Activated CD8-positive, alpha-beta T cell treated with anti-CD3 and anti-CD28 coated beads for 36 hours (primary cell): Measurements from ENCODE around the gene PTGER1. TPM values are rescaled to one million over a fixed set of nuclear protein-coding genes. Genes with fewer than 3 reads are reported as not detected.

ENCODE experiments used
- ATAC-seq: fragments of 200-7000 bp; cut with Tn5 transposase; one replicate; pipeline ENCODE4 v1.10.0; 2021; ENCODE audit warnings: mild to moderate bottlenecking, moderate library complexity
- CTCF ChIA-PET: fragments of 350-600 bp; sonication (Branson Sonifier 250); formaldehyde crosslinking; loops from one replicate; lab custom pipeline; 2021; ENCODE audit warnings: antibody characterized with exemption; lab: Charles Lee
- POLR2A ChIA-PET: fragments of 350-600 bp; sonication (Branson Sonifier 250); formaldehyde crosslinking; loops from one replicate; lab custom pipeline; 2021; ENCODE audit warnings: antibody characterized with exemption; lab: Charles Lee
- DNase-seq: peaks from one replicate; pipeline ENCODE4 v3.0.0-alpha.2; 2020
- H3K27ac Mint-ChIP-seq: one replicate; pipeline ENCODE4 v1.8.0; 2021; ENCODE audit warnings: mild to moderate bottlenecking, mixed read lengths
- H3K27me3 Mint-ChIP-seq: one replicate; pipeline ENCODE4 v1.8.0; 2021; ENCODE audit warnings: mixed read lengths
- H3K36me3 Mint-ChIP-seq: one replicate; pipeline ENCODE4 v1.8.0; 2021; ENCODE audit warnings: low read depth, mixed read lengths
- H3K4me1 Mint-ChIP-seq: one replicate; pipeline ENCODE4 v1.8.0; 2021; ENCODE audit warnings: low read depth, mixed read lengths
- H3K4me3 Mint-ChIP-seq: one replicate; pipeline ENCODE4 v1.8.0; 2021; ENCODE audit warnings: mild to moderate bottlenecking, moderate library complexity, mixed read lengths
- H3K9me3 Mint-ChIP-seq: one replicate; pipeline ENCODE4 v1.8.0; 2021; ENCODE audit warnings: mixed read lengths
- CTCF ChIP-seq: fragments of 200-600 bp; IDR thresholded peaks from one replicate; pipeline ENCODE4 v1.8.0; 2022; ENCODE audit warnings: antibody characterized with exemption, mild to moderate bottlenecking
- intact Hi-C: fragments of 100-400 bp; cut with micrococcal nuclease; formaldehyde crosslinking; loops from one replicate; pipeline ENCODE4 v1.10.0; 2022
- total RNA-seq, 2 experiments: library from RNA; stranded (reverse); gene quantifications; one replicate each; pipeline ENCODE4 v1.2.3, GENCODE V29; 2021

PTGER1 gene
- total RNA-seq, 2 experiments from 2014 or later: 0.43 TPM

- Mint-ChIP-seq H3K27ac (no peak overlapping the region), H3K4me3 (no peak overlapping the region), H3K36me3 (peaks cover 3% of the 10 kb centered on the region), H3K9me3 (no peaks in the 10 kb centered on the region), H3K4me1 (peaks cover 18% of the 10 kb centered on the region), H3K27me3 (no peaks in the 10 kb centered on the region)
- no peak for DNase-seq
- ATAC-seq: no peak
- intact Hi-C loops: no loop called here
- TF ChIP-seq CTCF: no peak
- ChIA-PET CTCF (interaction anchor here (1.0 to 2.9 kb wide), 4 partner anchors 13 to 64 kb away, joined by 3 to 20 read pairs (median 4); no protein-coding TSS in a partner anchor), POLR2A (interaction anchor here (1.1 kb wide), 1 partner anchor 10 kb away, joined by 3 read pairs; no protein-coding TSS in a partner anchor)
Measured at GRCh38 chr19:14492756-14493337, 17.7 kb upstream of the PTGER1 start.

- ChIA-PET POLR2A (no interaction called here), CTCF (interaction anchor here (0.9 to 5.9 kb wide), 6 partner anchors 8 to 351 kb away, joined by 3 to 41 read pairs (median 6); partner anchors contain the start of genes ASF1B and PKN1)
- no peak overlapping the region for H3K27ac Mint-ChIP-seq
- ATAC-seq: no peak
- no peak overlapping the region for H3K4me3 Mint-ChIP-seq
- H3K36me3 Mint-ChIP-seq: peaks cover 6% of the 10 kb centered on the region
- H3K27me3 Mint-ChIP-seq: no peaks in the 10 kb centered on the region
- intact Hi-C loops: no loop called here
- H3K9me3 Mint-ChIP-seq: no peaks in the 10 kb centered on the region
- TF ChIP-seq CTCF: no peak
- H3K4me1 Mint-ChIP-seq: peaks cover 3% of the 10 kb centered on the region
- DNase-seq: no peak
Measured at GRCh38 chr19:14487370-14488125, 12.4 kb upstream of the PTGER1 start.

DNA sequence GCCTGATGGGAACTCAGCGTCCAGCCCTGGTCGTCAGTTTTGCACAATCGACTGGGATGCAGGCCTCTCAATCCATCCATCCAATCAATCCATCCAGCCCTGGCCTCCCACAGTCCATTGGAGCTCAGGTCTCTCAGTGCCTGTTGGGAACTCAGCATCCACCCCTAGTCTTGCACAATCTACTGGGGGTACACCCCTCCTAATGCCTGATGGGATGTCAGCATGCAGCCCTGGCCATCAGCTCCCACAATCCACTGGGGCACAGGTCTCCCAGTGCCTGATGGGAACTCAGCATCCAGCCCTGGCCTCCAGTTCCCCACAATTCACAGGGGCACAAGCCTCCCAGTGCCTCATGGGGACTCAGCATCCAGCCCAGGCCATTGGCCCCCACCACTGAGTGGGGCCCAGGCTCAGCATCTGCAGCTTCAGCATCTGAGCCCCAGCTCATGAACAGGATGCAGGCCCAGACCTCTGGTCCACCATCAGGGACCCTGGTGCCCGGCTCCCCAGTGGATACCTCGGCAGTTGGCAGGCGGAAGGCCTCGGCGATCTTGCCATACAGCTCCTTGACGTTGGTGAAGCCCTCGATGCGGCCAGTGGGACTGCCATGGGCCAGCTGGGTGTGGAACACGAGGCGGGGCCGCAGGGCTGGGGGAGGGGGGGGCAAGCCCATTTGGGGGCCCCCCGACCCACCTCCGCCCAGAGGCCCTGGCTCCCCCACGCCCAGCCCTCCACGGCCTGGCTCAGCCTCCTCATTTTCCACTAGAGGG, 7.2 kb upstream of the PTGER1 start:
- CTCF ChIA-PET: interaction anchor here (4.0 kb wide), 2 partner anchors 15 to 54 kb away, joined by 24 to 37 read pairs; partner anchors contain the start of gene GIPC1
- Mint-ChIP-seq H3K36me3 (peaks cover 3% of the 10 kb centered on the region), H3K4me1 (peaks cover 5% of the 10 kb centered on the region), H3K27ac (no peak overlapping the region), H3K4me3 (no peak overlapping the region), H3K9me3 (no peaks in the 10 kb centered on the region), H3K27me3 (no peaks in the 10 kb centered on the region)
- no peak for TF ChIP-seq CTCF
- ATAC-seq: no peak
- no peak for DNase-seq
- intact Hi-C loops: no loop called here
- POLR2A ChIA-PET: interaction anchor here (0.7 to 1.5 kb wide), 2 partner anchors 10 kb away, joined by 3 read pairs; no protein-coding TSS in a partner anchor

DNA sequence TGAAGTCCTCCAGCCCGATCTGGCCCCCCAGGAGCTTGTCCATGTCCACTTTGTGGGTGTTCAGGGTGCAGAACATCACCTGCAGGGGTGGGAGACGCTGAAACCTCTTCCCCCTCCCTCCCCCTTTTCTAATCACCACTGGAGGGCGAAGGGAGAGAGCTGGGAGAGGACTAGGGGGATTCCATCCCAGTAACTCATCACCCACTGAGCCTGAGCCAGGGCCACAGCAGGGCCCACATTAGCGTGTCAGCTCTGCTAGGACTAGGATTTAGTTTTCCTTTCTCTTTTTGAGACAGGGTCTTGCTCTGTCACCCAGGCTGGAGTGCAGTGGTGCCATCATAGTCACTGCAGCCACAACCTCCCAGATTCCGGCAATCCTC, 5.5 kb upstream of the PTGER1 start:
- Mint-ChIP-seq H3K4me1 (peaks cover 13% of the 10 kb centered on the region), H3K27me3 (no peaks in the 10 kb centered on the region), H3K27ac (no peak overlapping the region), H3K4me3 (no peak overlapping the region), H3K36me3 (no peaks in the 10 kb centered on the region), H3K9me3 (no peaks in the 10 kb centered on the region)
- POLR2A ChIA-PET: interaction anchor here (0.8 to 1.2 kb wide), 4 partner anchors 8 to 63 kb away, joined by 3 read pairs; no protein-coding TSS in a partner anchor
- no peak for ATAC-seq
- CTCF ChIA-PET: interaction anchor here (0.6 to 4.0 kb wide), 42 partner anchors 8 to 628 kb away, joined by 3 to 37 read pairs (median 6); partner anchors contain the start of genes ASF1B, DDX39A, DNAJB1 and GIPC1
- no peak for TF ChIP-seq CTCF
- DNase-seq: no peak
- intact Hi-C loops: no loop called here
